Dermis blood vessel endothelial cell (primary cell): Measurements from ENCODE around the gene FLNC. TPM values are rescaled to one million over a fixed set of nuclear protein-coding genes. Genes with fewer than 3 reads are reported as not detected.

ENCODE experiments used
- DNase-seq: peaks from one replicate; pipeline ENCODE4 v3.0.0; 2010
- total RNA-seq: library from RNA; depleted of rRNA; stranded (reverse); fragments of >200 nt; gene quantifications from 2 replicates; pipeline ENCODE4 v1.2.3, GENCODE V29; 2014

The FLNC gene
- total RNA-seq, 1 donor from 2014 or later = 117 TPM

- DNase-seq = no peak
Measured at GRCh38 chr7:128865996-128866877, 36.0 kb downstream of the FLNC start.

DNA sequence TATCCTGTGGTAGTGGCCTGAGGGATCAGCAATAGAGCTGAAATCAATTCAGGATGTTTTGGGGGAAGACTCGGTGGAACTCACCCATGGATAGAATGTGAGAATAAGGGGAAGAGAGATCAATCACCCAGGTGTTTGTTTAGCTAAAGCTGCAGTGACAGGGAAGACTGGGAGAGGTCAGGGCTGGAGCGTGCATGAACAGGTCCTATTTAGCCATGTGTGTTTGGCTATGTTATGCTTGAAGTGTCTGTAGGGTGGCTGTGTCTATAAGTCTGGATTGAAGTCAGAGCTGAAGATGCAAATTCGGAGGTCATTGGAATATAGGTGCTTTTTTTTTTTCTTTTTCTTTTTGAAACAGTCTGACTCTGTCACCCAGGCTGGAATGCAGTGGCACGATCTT lies 37.0 kb downstream of the FLNC start:
- DNase-seq = no peak

DNA sequence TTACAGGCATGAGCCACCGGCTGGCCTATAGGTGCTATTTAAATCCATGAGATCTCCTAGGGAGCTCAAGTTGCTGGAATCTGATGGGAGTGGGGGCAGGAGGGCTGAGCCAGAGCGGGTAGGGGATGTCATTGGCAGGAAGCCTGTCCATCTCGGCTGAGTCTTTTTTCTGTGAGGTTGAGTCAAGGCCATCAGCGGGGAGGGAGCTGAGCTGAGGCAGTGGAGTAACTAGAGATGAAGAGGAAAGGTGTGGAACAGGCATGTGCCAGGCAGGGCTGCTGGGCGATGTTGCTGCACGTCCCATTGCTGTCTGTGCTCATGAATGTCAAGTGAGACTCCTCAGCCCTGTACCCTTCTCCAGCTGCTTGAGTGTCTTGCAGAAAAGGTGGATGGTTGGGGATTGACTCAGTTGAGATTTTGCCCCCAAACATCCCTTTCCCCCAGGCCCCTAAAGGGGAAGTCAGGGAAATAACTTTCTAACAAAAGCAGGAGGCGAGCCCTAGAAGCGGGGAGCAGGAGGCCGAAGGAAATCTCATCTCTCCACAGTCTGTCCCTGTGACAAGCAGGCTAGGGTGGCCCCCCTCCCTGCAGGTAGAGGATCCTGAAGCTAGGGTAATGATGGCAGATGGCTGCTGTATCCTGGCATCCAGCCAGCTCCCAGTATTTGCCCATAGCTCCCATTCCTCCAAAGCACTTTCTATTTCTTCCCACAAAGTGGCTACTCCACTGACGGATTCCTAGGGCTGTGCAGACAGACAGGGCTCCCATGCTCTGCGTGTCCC lies 37.8 kb downstream of the FLNC start:
- no peak for DNase-seq

GRCh38 chr7:128868624-128869137 lies 38.5 kb downstream of the FLNC start:
- DNase-seq = no peak

GRCh38 chr7:128869138-128869943 lies 39.1 kb downstream of the FLNC start:
- DNase-seq = peak; percentile 59

GRCh38 chr7:128869944-128870285 lies 39.7 kb downstream of the FLNC start:
- no peak for DNase-seq

GRCh38 chr7:128871050-128871449 lies 40.8 kb downstream of the FLNC start:
- no peak for DNase-seq

DNA sequence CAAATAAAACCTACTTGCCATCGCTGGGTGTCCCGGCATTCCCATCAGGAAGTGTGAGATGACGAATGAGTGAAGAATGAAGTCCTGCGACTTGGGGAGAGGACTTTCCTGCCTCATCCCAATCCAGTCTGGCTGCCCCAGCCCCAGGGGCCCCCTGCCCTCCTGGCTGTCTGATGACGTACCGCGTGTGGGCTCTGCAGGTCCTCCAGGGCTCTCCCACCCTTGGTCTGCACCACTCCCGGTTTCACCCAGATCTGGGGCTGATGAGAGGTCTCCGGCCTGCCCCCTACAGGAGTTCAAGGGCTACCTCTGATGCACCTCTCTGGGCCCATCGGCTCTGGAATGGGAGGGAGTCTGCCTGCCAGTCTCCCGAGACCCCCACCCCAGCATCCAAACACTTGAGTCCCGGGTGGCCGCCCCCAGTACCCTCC lies 42.2 kb downstream of the FLNC start:
- no peak for DNase-seq

- no peak for DNase-seq
Measured at GRCh38 chr7:128873234-128873633, 43.0 kb downstream of the FLNC start.

DNA sequence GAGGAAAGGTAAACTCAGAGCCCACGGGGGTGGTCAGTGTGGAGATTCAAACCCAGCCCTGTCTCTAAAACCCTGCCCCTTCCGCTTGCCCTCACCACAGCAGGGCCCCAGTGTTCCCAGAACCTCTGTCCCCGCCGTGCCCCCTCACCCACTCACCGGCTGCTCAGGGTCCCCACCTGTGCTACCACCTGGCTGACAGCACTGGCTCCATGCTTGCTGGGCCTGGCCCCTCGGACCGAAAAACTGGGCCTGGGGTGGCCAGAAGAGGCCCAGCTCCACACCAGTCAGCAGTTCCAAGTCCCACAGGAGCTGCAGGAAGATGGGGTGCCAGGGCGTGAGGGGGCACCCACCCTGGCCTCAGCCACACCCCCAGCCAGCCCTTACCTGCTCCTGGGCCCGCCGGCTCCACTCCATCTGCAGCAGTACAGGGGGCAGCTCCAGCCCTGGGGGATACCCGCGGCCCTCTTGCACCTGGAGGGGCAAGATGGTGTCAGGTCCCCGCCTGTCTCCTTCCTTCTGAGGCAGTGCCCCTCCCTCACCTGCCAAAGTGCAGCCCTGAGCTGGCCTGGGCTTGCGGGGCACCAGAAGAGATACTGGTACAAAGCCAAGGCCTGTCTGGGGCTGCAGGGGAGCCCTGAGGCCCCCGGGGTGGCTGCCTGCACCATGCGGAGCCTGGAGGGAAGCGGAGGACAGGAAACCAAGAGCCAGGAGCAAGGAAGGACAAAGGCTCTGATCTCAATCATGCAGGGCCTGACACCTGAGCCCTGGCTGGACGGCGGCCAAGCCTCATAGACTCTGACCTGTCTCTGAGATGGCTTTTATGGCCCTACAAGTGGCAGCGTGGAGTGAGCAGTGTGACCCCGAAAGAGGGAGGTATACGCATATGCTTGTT lies 44.2 kb downstream of the FLNC start:
- DNase-seq = no peak

DNA sequence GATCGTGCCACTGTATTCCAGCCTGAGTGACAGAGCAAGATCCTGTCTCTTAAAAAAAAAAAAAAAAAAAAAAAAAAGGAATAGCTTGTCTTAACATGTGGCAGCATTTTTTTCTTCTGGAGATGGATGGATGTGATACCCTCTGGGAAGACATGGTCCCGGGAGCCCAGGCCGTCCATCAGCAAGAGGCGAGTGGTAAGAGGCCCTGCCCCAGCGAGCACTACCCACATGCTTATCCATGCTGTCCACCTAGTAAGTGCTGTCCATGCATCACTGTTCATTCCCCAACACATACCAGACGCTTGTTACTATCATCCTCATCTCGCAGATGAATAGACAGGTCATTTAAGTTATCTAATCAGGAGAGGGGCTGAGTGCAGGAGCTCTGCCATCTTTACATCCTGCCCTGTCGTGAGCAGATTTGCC lies 45.3 kb downstream of the FLNC start:
- DNase-seq = no peak

DNA sequence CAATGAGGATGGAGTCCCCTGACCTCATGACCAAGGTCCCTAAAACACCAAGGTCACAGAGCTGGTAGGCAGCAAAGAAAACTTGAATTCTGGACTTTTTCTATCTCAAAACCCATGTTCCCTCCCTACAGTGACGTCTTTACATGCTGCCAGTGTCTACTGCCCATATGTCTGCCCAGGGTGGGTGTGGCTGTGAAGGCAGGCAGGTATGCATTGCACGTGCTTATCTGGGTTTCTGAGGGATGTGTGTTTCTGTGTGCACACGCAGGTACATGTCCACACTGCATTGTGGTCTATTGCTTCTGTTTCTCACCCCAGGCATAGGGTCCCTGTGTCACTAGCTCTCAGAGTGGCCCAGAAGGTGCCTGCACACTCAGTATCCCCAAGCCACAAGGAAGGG lies 45.9 kb downstream of the FLNC start:
- DNase-seq = no peak

DNA sequence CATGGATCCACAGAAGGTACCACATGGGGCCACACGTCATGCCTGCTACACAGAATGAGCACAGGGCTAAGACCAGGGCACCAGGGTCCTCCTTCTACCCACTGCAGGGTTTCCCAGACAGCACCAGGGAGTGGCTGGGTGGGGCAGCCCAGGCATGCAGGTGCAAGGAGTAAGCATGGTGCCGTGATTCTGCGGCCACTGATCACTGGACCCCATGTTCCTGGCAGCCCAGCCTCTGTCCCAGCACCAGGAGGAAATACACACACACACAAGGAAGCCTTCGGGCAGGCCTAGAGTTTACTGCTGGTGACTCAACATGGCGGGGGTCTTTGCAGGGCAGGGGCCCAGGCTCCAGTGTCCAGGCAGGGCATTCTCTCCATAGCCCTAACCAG lies 46.4 kb downstream of the FLNC start:
- DNase-seq = no peak

- DNase-seq = no peak
Measured at GRCh38 chr7:128876978-128877755, 47.0 kb downstream of the FLNC start.

GRCh38 chr7:128877756-128878120 lies 47.5 kb downstream of the FLNC start:
- no peak for DNase-seq

GRCh38 chr7:128878226-128879105 lies 48.3 kb downstream of the FLNC start:
- DNase-seq = no peak

GRCh38 chr7:128879461-128879938 lies 49.3 kb downstream of the FLNC start:
- no peak for DNase-seq

DNA sequence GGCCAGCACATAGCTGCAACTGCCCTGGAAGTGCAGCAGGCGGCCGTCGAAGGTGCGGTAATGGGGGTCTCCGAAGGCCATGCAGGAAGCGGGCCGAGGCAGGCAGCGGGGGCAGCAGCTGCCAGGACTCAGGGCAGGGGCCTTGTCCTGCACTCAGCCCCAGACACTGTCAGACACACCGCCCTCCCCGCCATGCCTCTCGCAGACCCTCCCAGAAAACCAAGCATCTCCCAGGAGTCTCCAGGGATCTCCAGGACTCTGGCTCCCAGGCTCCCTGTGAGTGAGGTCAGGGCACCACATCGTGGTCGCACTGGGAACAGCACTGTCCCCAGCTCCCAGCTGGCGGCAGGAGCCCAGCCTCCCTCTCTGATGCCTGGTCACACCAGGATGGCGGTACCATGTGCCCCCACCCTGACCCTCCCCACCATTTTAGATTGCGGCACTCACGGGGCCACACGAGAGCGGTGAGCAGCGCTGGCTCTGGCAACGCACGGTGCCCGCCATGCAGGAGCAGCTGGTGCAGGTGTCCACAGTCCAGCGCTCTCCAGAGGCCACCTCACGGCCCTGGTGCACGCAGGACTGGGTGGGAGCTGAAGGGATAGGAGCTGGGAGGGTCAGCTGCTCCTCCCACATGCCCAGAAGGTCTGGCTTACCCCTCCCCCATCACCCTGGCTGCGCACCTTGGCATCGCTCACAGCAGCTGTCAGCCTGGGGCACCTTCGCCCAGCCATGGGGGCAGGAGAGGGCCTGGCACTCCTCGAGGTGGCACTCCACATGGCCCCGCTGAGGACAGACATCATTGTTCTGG lies 49.9 kb downstream of the FLNC start:
- DNase-seq = peak; percentile 84
